Endothelial cell of umbilical vein (primary cell): ENCODE measurements around the gene GPBAR1. TPM values are rescaled to one million over a fixed set of nuclear protein-coding genes. Genes with fewer than 3 reads are reported as not detected.

Experiments used
- BruUV-seq: library from RNA; stranded (reverse); fragments of 400-500 nt; replicated peaks from 2 replicates; lab custom pipeline; 2021; lab: Mats Ljungman, UMichigan
- CTCF ChIA-PET: fragments of 300-600, 350-600 bp; sonication (Branson Sonifier 250); formaldehyde crosslinking; loops from one replicate; lab custom pipeline; 2021; ENCODE audit warnings: antibody characterized with exemption, inconsistent platforms; lab: Charles Lee
- POLR2A ChIA-PET: fragments of 300-600, 350-600 bp; sonication (Branson Sonifier 250); formaldehyde crosslinking; loops from one replicate; lab custom pipeline; 2021; ENCODE audit warnings: antibody characterized with exemption, inconsistent platforms; lab: Charles Lee
- DNase-seq: peaks from one replicate; pipeline ENCODE4 v3.0.0-alpha.2; 2011; ENCODE audit warnings: low read depth, low spot score
- FAIRE-seq: peaks from 2 replicates; lab custom pipeline; 2011; peaks lifted over from hg19 to GRCh38; lab: Jason Lieb, UNC
- H2AFZ ChIP-seq: 2 replicates; pipeline ENCODE4 v1.6.0; 2012; ENCODE audit warnings: low read depth, low read length, control low read depth, inconsistent platforms
- H3K27ac ChIP-seq: 2 replicates; pipeline ENCODE4 v1.5.1; 2011; ENCODE audit warnings: low read depth, mild to moderate bottlenecking, control low read depth, low read length, moderate library complexity; ENCODE audit not compliant: insufficient read depth
- H3K27me3 ChIP-seq, 2 experiments: 2 replicates each; pipeline versions ENCODE4 v1.6.0 to v1.6.1; 2011; ENCODE audit warnings: low read length in 2 of 2, mixed read lengths in 1 of 2; ENCODE audit not compliant: control insufficient read depth in 2 of 2, insufficient read depth in 2 of 2
- H3K36me3 ChIP-seq, 2 experiments: 2 replicates in 1 of 2; 3 replicates in 1 of 2; pipeline ENCODE4 v1.5.1; 2011; ENCODE audit warnings: low read length in 2 of 2, mild to moderate bottlenecking in 1 of 2, moderate library complexity in 1 of 2; ENCODE audit not compliant: control insufficient read depth in 2 of 2, insufficient read depth in 2 of 2; ENCODE audit errors: extremely low read depth in 1 of 2
- H3K4me1 ChIP-seq: 3 replicates; pipeline ENCODE4 v1.5.1; 2011; ENCODE audit warnings: mild to moderate bottlenecking, low read length; ENCODE audit not compliant: control insufficient read depth, insufficient read depth; ENCODE audit errors: extremely low read depth
- H3K4me2 ChIP-seq: 2 replicates; pipeline ENCODE4 v1.6.1; 2011; ENCODE audit warnings: low read length, control low read depth, mixed read lengths; ENCODE audit not compliant: insufficient read depth
- H3K4me3 ChIP-seq, 3 experiments: fragments of 200-600 bp in 1 of 3; sonication (generic), shearing (Covaris generic) in 1 of 3; replicated peaks in 1 of 3; 2 replicates each; pipeline ENCODE4 v1.5.1; 2011 to 2016; ENCODE audit warnings: control low read depth in 3 of 3, low read length in 3 of 3, mild to moderate bottlenecking in 2 of 3, inconsistent platforms in 1 of 3, low read depth in 1 of 3, moderate library complexity in 1 of 3; ENCODE audit not compliant: insufficient read depth in 1 of 3
- H3K79me2 ChIP-seq: 2 replicates; pipeline ENCODE4 v1.6.0; 2012; ENCODE audit warnings: low read length, inconsistent platforms; ENCODE audit not compliant: control insufficient read depth, insufficient read depth
- H3K9ac ChIP-seq: replicated peaks from 2 replicates; pipeline ENCODE3; 2011; ENCODE audit warnings: low read length, control low read depth; ENCODE audit not compliant: insufficient read depth; ENCODE audit errors: extremely low read depth
- H3K9me1 ChIP-seq: replicated peaks from 3 replicates; pipeline ENCODE4 v1.6.0; 2011; ENCODE audit warnings: mild to moderate bottlenecking, low read length; ENCODE audit not compliant: control insufficient read depth, insufficient read depth; ENCODE audit errors: extremely low read depth
- H3K9me3 ChIP-seq: replicated peaks from 2 replicates; pipeline ENCODE4 v1.5.1; 2012; ENCODE audit warnings: low read length, inconsistent platforms; ENCODE audit not compliant: control insufficient read depth, insufficient read depth
- H4K20me1 ChIP-seq: replicated peaks from 2 replicates; pipeline ENCODE3; 2011; ENCODE audit warnings: mild to moderate bottlenecking, low read length; ENCODE audit not compliant: control insufficient read depth, insufficient read depth; ENCODE audit errors: extremely low read depth
- EZH2 ChIP-seq: IDR thresholded peaks from 2 replicates; pipeline ENCODE4 v1.6.1; 2012; ENCODE audit warnings: borderline replicate concordance, low read depth, mild to moderate bottlenecking, moderate library complexity, low read length, inconsistent platforms; ENCODE audit not compliant: severe bottlenecking
- GATA2 ChIP-seq: IDR thresholded peaks from 2 replicates; pipeline ENCODE4 v1.7.0; 2011; ENCODE audit warnings: low read depth, mild to moderate bottlenecking, moderate library complexity, mixed read lengths, low read length; ENCODE audit not compliant: insufficient read length, insufficient read depth
- JUN ChIP-seq: IDR thresholded peaks from 2 replicates; pipeline ENCODE4 v1.6.1; 2011; ENCODE audit warnings: borderline replicate concordance, low read depth; ENCODE audit not compliant: insufficient read length, insufficient read depth
- MYC ChIP-seq: IDR thresholded peaks from one replicate; pipeline ENCODE4 v1.6.1; 2011; ENCODE audit warnings: mild to moderate bottlenecking, low read depth, low read length
- POLR2A ChIP-seq: IDR thresholded peaks from 2 replicates; pipeline ENCODE4 v1.6.1; 2012; ENCODE audit warnings: low read depth, mild to moderate bottlenecking, control low read depth, low read length
- dilution Hi-C: fragments of 300-500 bp; cut with MboI; formaldehyde crosslinking; loops from one replicate; pipeline ENCODE4 v1.15.0; 2019; ENCODE audit warnings: low sequenced_read_pairs; ENCODE audit not compliant: extremely low pct_ligation_motif_present
- intact Hi-C: fragments of 100-400 bp; cut with micrococcal nuclease; formaldehyde crosslinking; loops from one replicate; pipeline ENCODE4 v1.10.0; 2022
- polyA plus RNA-seq, 4 experiments: library from polyadenylated mRNA; depleted of rRNA in 3 of 4; stranded (reverse) in 3 of 4; unstranded in 1 of 4; fragments of >200 nt; gene quantifications; 2 replicates each; pipeline versions ENCODE4 v1.2.1 to v1.2.3, GENCODE V29; 2011 to 2012; ENCODE audit warnings: missing spikeins in 1 of 4
- total RNA-seq: library from RNA; stranded (reverse); gene quantifications from 2 replicates; pipeline ENCODE4 v1.2.3, GENCODE V29; 2021
- TF ChIP-seq, protein P1 (sequence below): IDR thresholded peaks from 2 replicates; pipeline ENCODE4 v1.6.1; 2011; ENCODE audit not compliant: insufficient read depth, insufficient read length
- TF ChIP-seq, protein P2 (sequence below), 2 donors: IDR thresholded peaks; 1 replicate in 1 of 2; 2 replicates in 1 of 2; pipeline ENCODE4 v1.5.1; 2011; ENCODE audit warnings: low read length in 2 of 2, mild to moderate bottlenecking in 2 of 2, moderate library complexity in 2 of 2, control low read depth in 1 of 2, inconsistent platforms in 1 of 2, low read depth in 1 of 2; ENCODE audit not compliant: insufficient read depth in 1 of 2; ENCODE audit errors: extremely low read depth in 1 of 2

The GPBAR1 gene
- total and polyA plus RNA-seq, 2 donors (not counting 3 experiments of a cell fraction or from before 2014, with no cell fraction given): 0.14 to 0.75 TPM

DNA sequence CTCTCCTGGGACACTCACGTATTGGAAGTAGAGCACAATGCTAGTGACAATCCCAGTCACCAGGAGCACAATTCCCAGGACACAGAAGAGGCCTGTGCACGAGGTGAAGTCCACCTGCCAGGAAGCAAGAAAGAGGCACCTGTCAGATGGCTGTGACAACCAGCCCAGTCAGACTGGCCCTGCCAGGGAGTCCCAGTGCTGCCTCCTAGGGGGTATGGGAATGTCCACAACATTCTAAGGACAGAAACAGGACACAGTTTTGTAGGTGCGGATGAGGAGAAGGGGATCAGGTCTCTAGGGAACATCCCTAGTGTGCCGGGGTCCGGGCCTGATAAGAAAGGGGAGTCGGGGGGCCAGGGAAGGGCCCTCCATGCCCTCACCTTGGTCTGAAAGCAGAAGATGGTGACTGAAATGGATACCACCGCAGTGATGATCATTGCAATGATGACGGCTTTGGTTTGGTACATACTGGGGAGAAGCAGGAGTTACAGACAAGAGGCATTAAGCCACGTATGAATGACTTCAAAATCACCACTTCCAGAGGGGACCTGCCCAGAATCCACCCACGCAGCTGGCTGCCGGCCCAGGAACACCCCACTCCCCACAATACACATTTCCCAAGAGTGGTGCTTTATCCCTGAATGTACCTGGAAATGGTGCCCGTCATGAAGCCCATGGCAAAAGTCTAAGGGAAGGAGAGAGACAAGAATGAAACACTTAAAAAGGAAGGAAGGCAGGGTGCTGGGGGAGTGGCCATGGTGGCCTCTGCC, 16.4 kb downstream of the GPBAR1 start:
- H4K20me1 ChIP-seq: no peaks in the 10 kb centered on the region
- peaks cover 24 to 77% of the 10 kb centered on the region in 2 experiments for H3K36me3 ChIP-seq
- ChIA-PET POLR2A (no interaction called here), CTCF (no interaction called here)
- DNase-seq (no peak), FAIRE-seq (no peak)
- dilution Hi-C loops (no loop called here), intact Hi-C loops (no loop called here)
- TF ChIP-seq MYC (no peak), GATA2 (no peak), JUN (no peak), POLR2A (no peak), EZH2 (no peak)
- TF ChIP-seq, protein P1, sequence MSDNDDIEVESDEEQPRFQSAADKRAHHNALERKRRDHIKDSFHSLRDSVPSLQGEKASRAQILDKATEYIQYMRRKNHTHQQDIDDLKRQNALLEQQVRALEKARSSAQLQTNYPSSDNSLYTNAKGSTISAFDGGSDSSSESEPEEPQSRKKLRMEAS: no peak
- TF ChIP-seq, protein P2, sequence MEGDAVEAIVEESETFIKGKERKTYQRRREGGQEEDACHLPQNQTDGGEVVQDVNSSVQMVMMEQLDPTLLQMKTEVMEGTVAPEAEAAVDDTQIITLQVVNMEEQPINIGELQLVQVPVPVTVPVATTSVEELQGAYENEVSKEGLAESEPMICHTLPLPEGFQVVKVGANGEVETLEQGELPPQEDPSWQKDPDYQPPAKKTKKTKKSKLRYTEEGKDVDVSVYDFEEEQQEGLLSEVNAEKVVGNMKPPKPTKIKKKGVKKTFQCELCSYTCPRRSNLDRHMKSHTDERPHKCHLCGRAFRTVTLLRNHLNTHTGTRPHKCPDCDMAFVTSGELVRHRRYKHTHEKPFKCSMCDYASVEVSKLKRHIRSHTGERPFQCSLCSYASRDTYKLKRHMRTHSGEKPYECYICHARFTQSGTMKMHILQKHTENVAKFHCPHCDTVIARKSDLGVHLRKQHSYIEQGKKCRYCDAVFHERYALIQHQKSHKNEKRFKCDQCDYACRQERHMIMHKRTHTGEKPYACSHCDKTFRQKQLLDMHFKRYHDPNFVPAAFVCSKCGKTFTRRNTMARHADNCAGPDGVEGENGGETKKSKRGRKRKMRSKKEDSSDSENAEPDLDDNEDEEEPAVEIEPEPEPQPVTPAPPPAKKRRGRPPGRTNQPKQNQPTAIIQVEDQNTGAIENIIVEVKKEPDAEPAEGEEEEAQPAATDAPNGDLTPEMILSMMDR (IDR thresholded peaks at IDR 0.05; ENCODE audit: extremely low read depth in 1 of 2, insufficient read depth in 1 of 2, low read depth in 1 of 2, low read length in 2 of 2): no peak
- BruUV-seq: no TSS peak
- peaks cover 7% of the 10 kb centered on the region for H3K79me2 ChIP-seq
- no peak overlapping the region for H3K27ac ChIP-seq
- no peak overlapping the region for H3K4me3 ChIP-seq
- no peaks in the 10 kb centered on the region for H3K9me3 ChIP-seq
- peaks cover 2% of the 10 kb centered on the region for H3K4me1 ChIP-seq
- H3K9me1 ChIP-seq: no peaks in the 10 kb centered on the region
- H3K27me3 ChIP-seq: no peaks in the 10 kb centered on the region
- no peak overlapping the region for H3K4me2 ChIP-seq
- H2AFZ ChIP-seq: no peak overlapping the region
- H3K9ac ChIP-seq: no peak overlapping the region
